SIG-M5 (cell line): ENCODE results near the gene TKT.
"Not testable (repeated sequence)": the region's sequence is repeated elsewhere in the genome, so short reads cannot be mapped to it uniquely, and the experiment has no call there.

Experiments
- DNase-seq: peaks from one replicate; lab custom pipeline; 2025; lab: John Stamatoyannopoulos, UW

TKT gene

GRCh38 chr3:53255775-53256703 is at the start of gene TKT:
TSS of gene TKT (minus strand) at chr3:53256022. CDS start at chr3:53255942, 80 bp downstream.
- DNase-seq = peak; percentile 27

- no peak for DNase-seq
Observed at GRCh38 chr3:53303957-53304356, 48.1 kb upstream of the TKT start.

- DNase-seq = no peak
Observed at GRCh38 chr3:53303549-53303948, 47.7 kb upstream of the TKT start.

GRCh38 chr3:53300826-53301225 is 45.0 kb upstream of the TKT start:
- DNase-seq = no peak

- peak; percentile 66 for DNase-seq
Observed at GRCh38 chr3:53299611-53300023, 43.8 kb upstream of the TKT start.

- no peak for DNase-seq
Observed at GRCh38 chr3:53295410-53295809, 39.6 kb upstream of the TKT start.

GRCh38 chr3:53293867-53294266 is 38.0 kb upstream of the TKT start:
- DNase-seq = no peak

GRCh38 chr3:53288214-53288613 is 32.4 kb upstream of the TKT start:
- DNase-seq = no peak

- DNase-seq = no peak
Observed at GRCh38 chr3:53287131-53287629, 31.4 kb upstream of the TKT start.

- no peak for DNase-seq
Observed at GRCh38 chr3:53286727-53287126, 30.9 kb upstream of the TKT start.

GRCh38 chr3:53282581-53282980 is 26.8 kb upstream of the TKT start:
- DNase-seq = no peak

GRCh38 chr3:53278667-53279066 is 22.8 kb upstream of the TKT start:
- no peak for DNase-seq

- DNase-seq = no peak
Observed at GRCh38 chr3:53274938-53275605, 19.2 kb upstream of the TKT start.

GRCh38 chr3:53273146-53273670 is 17.4 kb upstream of the TKT start:
- no peak for DNase-seq

GRCh38 chr3:53269888-53270880 is 14.4 kb upstream of the TKT start:
- peak; percentile 85 for DNase-seq

- not testable (repeated sequence) for DNase-seq
Observed at GRCh38 chr3:53269193-53269592, 13.4 kb upstream of the TKT start.

GRCh38 chr3:53267766-53268165 is 11.9 kb upstream of the TKT start:
- no peak for DNase-seq

- DNase-seq = no peak
Observed at GRCh38 chr3:53264718-53265117, 8.9 kb upstream of the TKT start.

GRCh38 chr3:53263907-53264306 is 8.1 kb upstream of the TKT start:
- no peak for DNase-seq

GRCh38 chr3:53261712-53262111 is 5.9 kb upstream of the TKT start:
- DNase-seq = no peak

GRCh38 chr3:53260286-53260785 is 4.5 kb upstream of the TKT start:
- no peak for DNase-seq
